ENCODE measurements around the gene LEKR1. TPM values are rescaled to one million over a fixed set of nuclear protein-coding genes. Genes with fewer than 3 reads are reported as not detected.

Gene LEKR1
- total and polyA plus RNA-seq, 11 donors, result 0.22 to 1.8 (median 0.89) TPM; not detected in 1

- no peaks in the 10 kb centered on the region for H3K27me3 ChIP-seq
- DNase-seq (no peak), ATAC-seq (no peak)
- TF ChIP-seq POLR2A (IDR thresholded peaks at IDR 0.05) (no peak), CTCF (IDR thresholded peaks at IDR 0.05) (no peak)
- intact Hi-C loops (cut with DNase I), result no loop called here
- no peaks in the 10 kb centered on the region for H3K9me3 ChIP-seq
- WGBS, 4 donors, result 74 to 95% (median 81%) methylated on average over 1 of the region's 1 CpG
- no peak overlapping the region for H3K27ac ChIP-seq
- no peaks in the 10 kb centered on the region for H3K4me1 ChIP-seq
- no peak overlapping the region for H3K4me3 ChIP-seq
- no peaks in the 10 kb centered on the region for H3K36me3 ChIP-seq
Measured at GRCh38 chr3:156939315-156939714, 113.2 kb downstream of the LEKR1 start.

GRCh38 chr3:156941311-156941710, 115.2 kb downstream of the LEKR1 start:
- TF ChIP-seq CTCF (IDR thresholded peaks at IDR 0.05) (no peak), POLR2A (IDR thresholded peaks at IDR 0.05) (no peak)
- H3K4me3 ChIP-seq, result no peak overlapping the region
- DNase-seq (no peak), ATAC-seq (no peak)
- H3K9me3 ChIP-seq, result peaks cover 0 to 5% (median 0%) of the 10 kb centered on the region in 12 donors
- H3K27ac ChIP-seq, result no peak overlapping the region
- no peaks in the 10 kb centered on the region for H3K4me1 ChIP-seq
- H3K27me3 ChIP-seq, result no peaks in the 10 kb centered on the region
- intact Hi-C loops (cut with DNase I), result no loop called here
- WGBS, 4 donors, result 81 to 88% (median 85%) methylated on average over 4 of the region's 4 CpGs
- no peaks in the 10 kb centered on the region for H3K36me3 ChIP-seq

- WGBS, 4 donors, result 68 to 81% (median 76%) methylated on average over 2 of the region's 2 CpGs
- H3K27me3 ChIP-seq, result no peaks in the 10 kb centered on the region
- ATAC-seq (no peak), DNase-seq (no peak)
- H3K36me3 ChIP-seq, result no peaks in the 10 kb centered on the region
- H3K9me3 ChIP-seq, result peaks cover 0 to 7% (median 0%) of the 10 kb centered on the region in 12 donors
- no peak overlapping the region for H3K27ac ChIP-seq
- TF ChIP-seq POLR2A (IDR thresholded peaks at IDR 0.05), result no peak
- intact Hi-C loops (cut with DNase I), result no loop called here
- no peaks in the 10 kb centered on the region for H3K4me1 ChIP-seq
- no peak overlapping the region for H3K4me3 ChIP-seq
Measured at GRCh38 chr3:156948402-156949210, 122.5 kb downstream of the LEKR1 start.

- H3K27me3 ChIP-seq, result no peaks in the 10 kb centered on the region
- no peak overlapping the region for H3K4me3 ChIP-seq
- intact Hi-C loops (cut with DNase I), result loop anchor here in 1 of 10 donors (5.0 kb wide), 1 partner anchor 35 kb away; no protein-coding TSS in a partner anchor
- ATAC-seq, result no peak
- H3K27ac ChIP-seq, result no peak overlapping the region
- no peak for TF ChIP-seq CTCF (IDR thresholded peaks at IDR 0.05)
- no peak for TF ChIP-seq POLR2A (IDR thresholded peaks at IDR 0.05)
- no peaks in the 10 kb centered on the region for H3K36me3 ChIP-seq
- H3K4me1 ChIP-seq, result no peaks in the 10 kb centered on the region
- 34 to 54% (median 42%) methylated on average over 2 of the region's 2 CpGs for WGBS, 4 donors
- DNase-seq, result no peak
- H3K9me3 ChIP-seq, result peaks cover 0 to 6% (median 0%) of the 10 kb centered on the region in 12 donors
Measured at GRCh38 chr3:156952011-156952410, 125.9 kb downstream of the LEKR1 start.
